ENCODE data around the gene PCSK5.
"Not testable (repeated sequence)": the region's sequence is repeated elsewhere in the genome, so short reads cannot be mapped to it uniquely, and the experiment has no call there.

The PCSK5 gene

GRCh38 chr9:75891277-75891741 lies 836 bp downstream of the PCSK5 start:
- peak overlapping the region; percentile 77 for H3K4me3 ChIP-seq (ENCODE audit: low read length)

GRCh38 chr9:75891771-75892215 lies 1.3 kb downstream of the PCSK5 start:
- Histone ChIP-seq H3K27me3 (ENCODE audit: control insufficient read depth, insufficient read depth, low read length) (peaks cover 51% of the 10 kb centered on the region), H3K27ac (ENCODE audit: low read length) (no peak overlapping the region), H3K4me1 (ENCODE audit: control insufficient read depth, low read depth, low read length) (peaks cover 30% of the 10 kb centered on the region), H3K36me3 (ENCODE audit: control insufficient read depth, low read depth, low read length) (no peaks in the 10 kb centered on the region), H3K9ac (ENCODE audit: low read length) (peak overlapping the region; percentile 57), H3K9me3 (ENCODE audit: control insufficient read depth, low read depth, low read length) (no peaks in the 10 kb centered on the region), H3K4me3 (ENCODE audit: low read length) (peak overlapping the region; percentile 77)

More at GRCh38 chr9:75891277-75891741, 836 bp downstream of the PCSK5 start:
- peaks cover 51% of the 10 kb centered on the region for H3K27me3 ChIP-seq (ENCODE audit: control insufficient read depth, insufficient read depth, low read length)
- H3K9ac ChIP-seq (ENCODE audit: low read length) = peak overlapping the region; percentile 57
- no peaks in the 10 kb centered on the region for H3K36me3 ChIP-seq (ENCODE audit: control insufficient read depth, low read depth, low read length)
- no peaks in the 10 kb centered on the region for H3K9me3 ChIP-seq (ENCODE audit: control insufficient read depth, low read depth, low read length)
- no peak overlapping the region for H3K27ac ChIP-seq (ENCODE audit: low read length)
- H3K4me1 ChIP-seq (ENCODE audit: control insufficient read depth, low read depth, low read length) = peaks cover 30% of the 10 kb centered on the region

GRCh38 chr9:75892216-75892911 lies 1.9 kb downstream of the PCSK5 start:
- Histone ChIP-seq H3K4me1 (ENCODE audit: control insufficient read depth, low read depth, low read length) (peaks cover 30% of the 10 kb centered on the region), H3K9me3 (ENCODE audit: control insufficient read depth, low read depth, low read length) (no peaks in the 10 kb centered on the region), H3K27ac (ENCODE audit: low read length) (no peak overlapping the region), H3K27me3 (ENCODE audit: control insufficient read depth, insufficient read depth, low read length) (peaks cover 51% of the 10 kb centered on the region), H3K36me3 (ENCODE audit: control insufficient read depth, low read depth, low read length) (no peaks in the 10 kb centered on the region), H3K9ac (ENCODE audit: low read length) (peak overlapping the region; percentile 57), H3K4me3 (ENCODE audit: low read length) (peak overlapping the region; percentile 77)

GRCh38 chr9:75893106-75893505 lies 2.6 kb downstream of the PCSK5 start:
- no peak overlapping the region for H3K27ac ChIP-seq (ENCODE audit: low read length)
- peaks cover 30% of the 10 kb centered on the region for H3K4me1 ChIP-seq (ENCODE audit: control insufficient read depth, low read depth, low read length)
- H3K9me3 ChIP-seq (ENCODE audit: control insufficient read depth, low read depth, low read length) = no peaks in the 10 kb centered on the region
- H3K9ac ChIP-seq (ENCODE audit: low read length) = no peak overlapping the region
- peaks cover 51% of the 10 kb centered on the region for H3K27me3 ChIP-seq (ENCODE audit: control insufficient read depth, insufficient read depth, low read length)
- peak overlapping the region; percentile 77 for H3K4me3 ChIP-seq (ENCODE audit: low read length)
- no peaks in the 10 kb centered on the region for H3K36me3 ChIP-seq (ENCODE audit: control insufficient read depth, low read depth, low read length)

- Histone ChIP-seq H3K4me1 (ENCODE audit: control insufficient read depth, low read depth, low read length) (peaks cover 30% of the 10 kb centered on the region), H3K36me3 (ENCODE audit: control insufficient read depth, low read depth, low read length) (no peaks in the 10 kb centered on the region), H3K9me3 (ENCODE audit: control insufficient read depth, low read depth, low read length) (no peaks in the 10 kb centered on the region), H3K4me3 (ENCODE audit: low read length) (no peak overlapping the region), H3K27ac (ENCODE audit: low read length) (no peak overlapping the region), H3K9ac (ENCODE audit: low read length) (no peak overlapping the region), H3K27me3 (ENCODE audit: control insufficient read depth, insufficient read depth, low read length) (peaks cover 43% of the 10 kb centered on the region)
Observed at GRCh38 chr9:75894566-75894965, 4.1 kb downstream of the PCSK5 start.

GRCh38 chr9:75895112-75895511 lies 4.6 kb downstream of the PCSK5 start:
- Histone ChIP-seq H3K9me3 (ENCODE audit: control insufficient read depth, low read depth, low read length) (no peaks in the 10 kb centered on the region), H3K36me3 (ENCODE audit: control insufficient read depth, low read depth, low read length) (no peaks in the 10 kb centered on the region), H3K9ac (ENCODE audit: low read length) (no peak overlapping the region), H3K27ac (ENCODE audit: low read length) (no peak overlapping the region), H3K4me1 (ENCODE audit: control insufficient read depth, low read depth, low read length) (peaks cover 30% of the 10 kb centered on the region), H3K4me3 (ENCODE audit: low read length) (no peak overlapping the region), H3K27me3 (ENCODE audit: control insufficient read depth, insufficient read depth, low read length) (peaks cover 38% of the 10 kb centered on the region)

GRCh38 chr9:75896193-75896592 lies 5.7 kb downstream of the PCSK5 start:
- no peak overlapping the region for H3K4me3 ChIP-seq (ENCODE audit: low read length)
- H3K9me3 ChIP-seq (ENCODE audit: control insufficient read depth, low read depth, low read length) = no peaks in the 10 kb centered on the region
- H3K36me3 ChIP-seq (ENCODE audit: control insufficient read depth, low read depth, low read length) = no peaks in the 10 kb centered on the region
- H3K27ac ChIP-seq (ENCODE audit: low read length) = no peak overlapping the region
- H3K4me1 ChIP-seq (ENCODE audit: control insufficient read depth, low read depth, low read length) = peaks cover 30% of the 10 kb centered on the region
- H3K27me3 ChIP-seq (ENCODE audit: control insufficient read depth, insufficient read depth, low read length) = peaks cover 36% of the 10 kb centered on the region
- H3K9ac ChIP-seq (ENCODE audit: low read length) = no peak overlapping the region

- not testable (repeated sequence) for H3K9me3 ChIP-seq (ENCODE audit: control insufficient read depth, low read depth, low read length); H3K4me1 ChIP-seq (ENCODE audit: control insufficient read depth, low read depth, low read length); H3K27me3 ChIP-seq (ENCODE audit: control insufficient read depth, insufficient read depth, low read length); H3K27ac ChIP-seq (ENCODE audit: low read length); H3K9ac ChIP-seq (ENCODE audit: low read length); H3K36me3 ChIP-seq (ENCODE audit: control insufficient read depth, low read depth, low read length); H3K4me3 ChIP-seq (ENCODE audit: low read length)
Observed at GRCh38 chr9:75900893-75901524, 10.5 kb downstream of the PCSK5 start.

GRCh38 chr9:75903785-75904360 lies 13.4 kb downstream of the PCSK5 start:
- no peak overlapping the region for H3K27ac ChIP-seq (ENCODE audit: low read length)
- no peak overlapping the region for H3K9ac ChIP-seq (ENCODE audit: low read length)
- H3K4me3 ChIP-seq (ENCODE audit: low read length) = no peak overlapping the region
- no peaks in the 10 kb centered on the region for H3K9me3 ChIP-seq (ENCODE audit: control insufficient read depth, low read depth, low read length)
- peaks cover 3% of the 10 kb centered on the region for H3K4me1 ChIP-seq (ENCODE audit: control insufficient read depth, low read depth, low read length)
- H3K27me3 ChIP-seq (ENCODE audit: control insufficient read depth, insufficient read depth, low read length) = no peaks in the 10 kb centered on the region
- H3K36me3 ChIP-seq (ENCODE audit: control insufficient read depth, low read depth, low read length) = no peaks in the 10 kb centered on the region

- no peaks in the 10 kb centered on the region for H3K27me3 ChIP-seq (ENCODE audit: control insufficient read depth, insufficient read depth, low read length)
- no peak overlapping the region for H3K4me3 ChIP-seq (ENCODE audit: low read length)
- no peaks in the 10 kb centered on the region for H3K36me3 ChIP-seq (ENCODE audit: control insufficient read depth, low read depth, low read length)
- H3K9me3 ChIP-seq (ENCODE audit: control insufficient read depth, low read depth, low read length) = no peaks in the 10 kb centered on the region
- no peak overlapping the region for H3K9ac ChIP-seq (ENCODE audit: low read length)
- no peak overlapping the region for H3K27ac ChIP-seq (ENCODE audit: low read length)
- peaks cover 3% of the 10 kb centered on the region for H3K4me1 ChIP-seq (ENCODE audit: control insufficient read depth, low read depth, low read length)
Observed at GRCh38 chr9:75904364-75904763, 13.9 kb downstream of the PCSK5 start.

GRCh38 chr9:75906531-75906930 lies 16.1 kb downstream of the PCSK5 start:
- H3K4me3 ChIP-seq (ENCODE audit: low read length) = no peak overlapping the region
- no peak overlapping the region for H3K27ac ChIP-seq (ENCODE audit: low read length)
- H3K9me3 ChIP-seq (ENCODE audit: control insufficient read depth, low read depth, low read length) = no peaks in the 10 kb centered on the region
- peaks cover 3% of the 10 kb centered on the region for H3K4me1 ChIP-seq (ENCODE audit: control insufficient read depth, low read depth, low read length)
- H3K36me3 ChIP-seq (ENCODE audit: control insufficient read depth, low read depth, low read length) = no peaks in the 10 kb centered on the region
- no peaks in the 10 kb centered on the region for H3K27me3 ChIP-seq (ENCODE audit: control insufficient read depth, insufficient read depth, low read length)
- H3K9ac ChIP-seq (ENCODE audit: low read length) = no peak overlapping the region
